Small intestine (tissue), 7 donors: ENCODE results near the gene SMIM23. TPM values are rescaled to one million over a fixed set of nuclear protein-coding genes. Genes with fewer than 3 reads are reported as not detected.

Experiments
- DNase-seq, 2 donors: peaks; one replicate each; pipeline versions ENCODE4 v3.0.0 to v3.0.0-alpha.2; 2013
- FAIRE-seq: peaks from 2 replicates; lab custom pipeline; 2012; peaks lifted over from hg19 to GRCh38; lab: Jason Lieb, UNC
- H3K27ac ChIP-seq, 3 donors: one replicate each; pipeline ENCODE4 v1.5.1; 2013; ENCODE audit warnings: low read length in 2 of 3, mild to moderate bottlenecking in 2 of 3, control low read depth in 1 of 3, inconsistent platforms in 1 of 3, low read depth in 1 of 3, moderate library complexity in 1 of 3
- H3K27me3 ChIP-seq, 3 donors: one replicate each; pipeline ENCODE4 v1.6.1; 2013; ENCODE audit warnings: low read length in 3 of 3, inconsistent platforms in 1 of 3; ENCODE audit not compliant: control insufficient read depth in 3 of 3, insufficient read depth in 3 of 3
- H3K36me3 ChIP-seq, 3 donors: one replicate each; pipeline ENCODE4 v1.6.1; 2013; ENCODE audit warnings: low read length in 3 of 3, inconsistent platforms in 1 of 3, low read depth in 1 of 3, mild to moderate bottlenecking in 1 of 3, moderate library complexity in 1 of 3; ENCODE audit not compliant: control insufficient read depth in 3 of 3, insufficient read depth in 2 of 3
- H3K4me1 ChIP-seq, 3 donors: one replicate each; pipeline ENCODE4 v1.6.1; 2013; ENCODE audit warnings: low read length in 2 of 3, inconsistent platforms in 1 of 3, low read depth in 1 of 3, mild to moderate bottlenecking in 1 of 3, moderate library complexity in 1 of 3; ENCODE audit not compliant: control insufficient read depth in 3 of 3, insufficient read depth in 2 of 3
- H3K4me3 ChIP-seq, 3 donors: one replicate each; pipeline ENCODE4 v1.5.1; 2013; ENCODE audit warnings: low read length in 3 of 3, control low read depth in 1 of 3, inconsistent platforms in 1 of 3, low read depth in 1 of 3, mild to moderate bottlenecking in 1 of 3, moderate library complexity in 1 of 3
- H3K9me3 ChIP-seq, 2 donors: one replicate each; pipeline ENCODE4 v1.6.1; 2013; ENCODE audit warnings: low read depth in 1 of 2, low read length in 1 of 2; ENCODE audit not compliant: control insufficient read depth in 2 of 2, insufficient read depth in 1 of 2
- WGBS, 3 donors: extraction: QIAGEN DNeasy Blood & Tissue Kit; methylation state at CpG; one replicate each; pipeline ENCODE4 v1.1.7; 2013; 5-methylcytosine and 5-hydroxymethylcytosine counted together
- polyA plus RNA-seq, 4 donors: library from polyadenylated mRNA; stranded (reverse) in 3 of 4; unstranded in 1 of 4; fragments of 200-250 nt in 3 of 4; fragments of 120-200 nt in 1 of 4; gene quantifications; one replicate each; pipeline versions ENCODE4 v1.2.1 to v1.2.3, GENCODE V29; 2013
- donor health status: healthy with polysubstance abuse.
- donor health status: control.
- donor health status: control.
- donor health status: Bipolar disorder and iron deficiency.
- donor health status: healthy.

The SMIM23 gene
- polyA plus RNA-seq, 4 donors: not detected

GRCh38 chr5:171810227-171810626, 24.6 kb downstream of the SMIM23 start:
- WGBS, 3 donors: 77 to 85% (median 78%) methylated on average over 11 of the region's 11 CpGs
- FAIRE-seq: no peak
- Histone ChIP-seq H3K36me3 (no peaks in the 10 kb centered on the region), H3K27me3 (peaks cover 0 to 16% (median 2%) of the 10 kb centered on the region in 3 donors), H3K4me3 (no peak overlapping the region), H3K4me1 (no peaks in the 10 kb centered on the region), H3K9me3 (peaks cover 0 to 9% of the 10 kb centered on the region in 2 donors), H3K27ac (no peak overlapping the region)
- DNase-seq: no peak

GRCh38 chr5:171813270-171813669, 27.7 kb downstream of the SMIM23 start:
- FAIRE-seq (no peak), DNase-seq (no peak)
- Histone ChIP-seq H3K9me3 (peaks cover 0 to 9% of the 10 kb centered on the region in 2 donors), H3K4me1 (no peaks in the 10 kb centered on the region), H3K4me3 (no peak overlapping the region), H3K36me3 (no peaks in the 10 kb centered on the region), H3K27ac (no peak overlapping the region), H3K27me3 (no peaks in the 10 kb centered on the region)
- 93 to 95% (median 94%) methylated on average over 4 of the region's 4 CpGs for WGBS, 3 donors

- no peak overlapping the region for H3K4me3 ChIP-seq
- H3K27me3 ChIP-seq: no peaks in the 10 kb centered on the region
- DNase-seq (no peak), FAIRE-seq (no peak)
- peaks cover 0 to 9% of the 10 kb centered on the region in 2 donors for H3K9me3 ChIP-seq
- no peaks in the 10 kb centered on the region for H3K36me3 ChIP-seq
- 82 to 86% (median 83%) methylated on average over 7 of the region's 7 CpGs for WGBS, 3 donors
- H3K4me1 ChIP-seq: no peaks in the 10 kb centered on the region
- H3K27ac ChIP-seq: no peak overlapping the region
Measured at GRCh38 chr5:171813813-171814490, 28.3 kb downstream of the SMIM23 start.

GRCh38 chr5:171816666-171817065, 31.0 kb downstream of the SMIM23 start:
- 38 to 45% (median 40%) methylated on average over 1 of the region's 1 CpG for WGBS, 3 donors
- Histone ChIP-seq H3K27me3 (no peaks in the 10 kb centered on the region), H3K4me1 (no peaks in the 10 kb centered on the region), H3K9me3 (peaks cover 0 to 9% of the 10 kb centered on the region in 2 donors), H3K36me3 (no peaks in the 10 kb centered on the region), H3K4me3 (no peak overlapping the region), H3K27ac (no peak overlapping the region)
- no peak for DNase-seq
- no peak for FAIRE-seq

GRCh38 chr5:171820561-171820960, 34.9 kb downstream of the SMIM23 start:
- Histone ChIP-seq H3K27me3 (no peaks in the 10 kb centered on the region), H3K9me3 (no peaks in the 10 kb centered on the region), H3K4me3 (no peak overlapping the region), H3K36me3 (no peaks in the 10 kb centered on the region), H3K27ac (no peak overlapping the region), H3K4me1 (peaks cover 0 to 3% (median 2%) of the 10 kb centered on the region in 3 donors)
- 91 to 92% (median 91%) methylated on average over 11 of the region's 11 CpGs for WGBS, 3 donors
- DNase-seq: no peak
- FAIRE-seq: no peak

- Histone ChIP-seq H3K27ac (no peak overlapping the region), H3K4me1 (peaks cover 0 to 3% (median 2%) of the 10 kb centered on the region in 3 donors), H3K36me3 (no peaks in the 10 kb centered on the region), H3K9me3 (no peaks in the 10 kb centered on the region), H3K27me3 (no peaks in the 10 kb centered on the region), H3K4me3 (no peak overlapping the region)
- no peak for DNase-seq
- WGBS, 3 donors: 85 to 92% (median 87%) methylated on average over 4 of the region's 4 CpGs
- no peak for FAIRE-seq
Measured at GRCh38 chr5:171821286-171821685, 35.7 kb downstream of the SMIM23 start.

GRCh38 chr5:171823269-171823668, 37.7 kb downstream of the SMIM23 start:
- WGBS, 3 donors: 7 to 55% (median 22%) methylated on average over 5 of the region's 5 CpGs
- FAIRE-seq (no peak), DNase-seq (peak; percentile 67 to 86)
- no peaks in the 10 kb centered on the region for H3K27me3 ChIP-seq
- no peak overlapping the region for H3K27ac ChIP-seq
- H3K36me3 ChIP-seq: no peaks in the 10 kb centered on the region
- H3K4me1 ChIP-seq: peaks cover 0 to 3% (median 2%) of the 10 kb centered on the region in 3 donors
- H3K9me3 ChIP-seq: peaks cover 0 to 9% of the 10 kb centered on the region in 2 donors
- H3K4me3 ChIP-seq: no peak overlapping the region

GRCh38 chr5:171825051-171825450, 39.4 kb downstream of the SMIM23 start:
- no peak overlapping the region for H3K27ac ChIP-seq
- no peaks in the 10 kb centered on the region for H3K27me3 ChIP-seq
- no peak overlapping the region for H3K4me3 ChIP-seq
- peaks cover 0 to 9% of the 10 kb centered on the region in 2 donors for H3K9me3 ChIP-seq
- H3K36me3 ChIP-seq: no peaks in the 10 kb centered on the region
- 90 to 97% (median 94%) methylated on average over 3 of the region's 3 CpGs for WGBS, 3 donors
- no peak for DNase-seq
- FAIRE-seq: no peak
- H3K4me1 ChIP-seq: peaks cover 0 to 3% (median 2%) of the 10 kb centered on the region in 3 donors
